GM21528 (cell line): Measurements from ENCODE around the gene BORCS5.

Source experiments
- ATAC-seq: cut with Tn5 transposase; IDR thresholded peaks from one replicate; pipeline ENCODE4 v1.9.1; 2021; ENCODE audit warnings: mild to moderate bottlenecking, moderate library complexity; ENCODE audit not compliant: unreplicated experiment, low FRiP score

BORCS5 gene

DNA sequence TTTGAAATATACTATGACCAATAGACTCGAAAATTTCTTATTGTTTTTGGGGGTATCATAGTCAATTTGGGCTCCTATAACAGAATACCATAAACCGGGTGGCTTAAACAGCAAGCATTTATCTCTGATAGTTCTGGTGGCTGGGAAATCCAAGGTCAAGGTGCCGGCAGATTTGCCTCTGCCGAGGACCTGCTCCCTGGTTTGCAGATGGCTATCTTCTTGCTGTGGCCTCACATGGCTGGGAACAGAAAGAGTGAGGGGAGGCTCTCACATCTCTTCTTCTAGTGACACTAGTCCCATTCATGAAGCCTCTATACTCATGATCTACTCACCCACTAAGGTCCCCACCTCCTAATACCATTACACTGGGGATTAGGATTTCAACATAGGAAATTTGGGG is 70.7 kb downstream of the BORCS5 start:
- no peak for ATAC-seq

DNA sequence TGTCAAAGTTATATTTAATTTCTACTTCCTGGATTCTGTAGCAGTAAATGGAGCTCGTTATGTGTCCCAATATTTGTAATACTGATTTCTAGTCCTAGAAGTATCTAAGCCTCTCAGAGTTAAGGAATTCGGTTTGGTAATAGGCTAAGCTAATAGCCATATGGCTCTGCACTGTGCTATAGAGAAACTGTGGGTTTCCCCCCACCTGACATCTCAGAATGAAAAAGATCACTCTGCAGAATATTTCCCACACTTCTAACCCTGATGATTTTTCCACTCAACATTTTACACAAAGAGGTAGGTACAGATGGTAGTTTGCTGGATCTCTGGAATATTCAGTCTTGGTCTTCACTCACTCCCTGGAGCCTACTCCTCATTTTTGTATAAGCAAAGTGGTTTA is 71.2 kb downstream of the BORCS5 start:
- no peak for ATAC-seq

DNA sequence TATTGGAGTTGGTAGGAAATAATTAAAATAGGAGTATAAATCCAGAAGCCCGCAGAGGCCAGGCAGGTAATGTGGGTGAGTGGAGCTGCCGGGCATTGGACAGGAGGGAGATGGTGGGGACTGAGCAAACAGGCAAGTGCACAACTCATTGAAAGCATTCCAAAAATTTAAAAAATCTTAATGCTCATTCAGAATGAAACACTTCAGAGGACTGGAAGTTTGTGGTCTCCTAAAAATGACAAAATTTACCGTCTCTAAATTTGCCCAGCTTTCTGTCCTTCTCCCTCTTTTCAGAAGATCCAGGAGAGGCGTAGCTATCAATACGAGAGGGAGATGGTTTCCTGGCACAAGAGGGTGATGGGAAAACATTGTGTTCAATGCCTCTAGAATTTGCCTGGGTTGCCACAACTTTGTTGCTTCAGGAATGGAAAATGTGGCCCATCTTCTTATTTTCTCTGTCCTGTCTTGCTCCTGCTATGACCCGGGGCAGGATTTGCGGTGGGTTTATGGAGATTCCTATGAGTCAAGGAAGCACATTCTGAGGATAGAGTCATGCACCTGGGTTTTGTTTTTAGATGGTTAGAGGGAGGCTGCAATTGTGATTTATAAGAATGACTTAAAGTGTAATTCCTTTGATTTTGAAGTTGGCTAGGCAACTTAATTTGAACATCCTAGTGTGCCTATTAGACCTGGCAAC is 72.2 kb downstream of the BORCS5 start:
- no peak for ATAC-seq

DNA sequence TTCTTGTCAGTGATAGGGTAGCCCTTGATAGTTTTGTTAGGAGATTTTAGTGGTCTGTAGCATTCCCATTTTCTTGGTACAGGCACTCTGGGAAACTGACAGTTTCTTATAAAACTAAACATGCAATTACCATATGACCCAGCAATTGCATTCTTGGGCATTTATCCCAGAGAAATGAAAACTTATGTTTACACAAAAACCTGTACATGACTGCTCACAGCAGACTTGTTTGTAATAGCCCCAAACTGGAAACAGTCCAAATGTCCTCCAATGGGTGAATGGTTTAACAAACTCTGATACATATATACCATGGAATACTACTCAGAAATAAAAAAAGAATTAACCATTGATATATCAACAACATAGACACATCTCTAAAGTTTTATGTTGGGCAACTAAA is 75.5 kb downstream of the BORCS5 start:
- no peak for ATAC-seq

GRCh38 chr12:12433203-12433731 is 76.4 kb downstream of the BORCS5 start:
- no peak for ATAC-seq

DNA sequence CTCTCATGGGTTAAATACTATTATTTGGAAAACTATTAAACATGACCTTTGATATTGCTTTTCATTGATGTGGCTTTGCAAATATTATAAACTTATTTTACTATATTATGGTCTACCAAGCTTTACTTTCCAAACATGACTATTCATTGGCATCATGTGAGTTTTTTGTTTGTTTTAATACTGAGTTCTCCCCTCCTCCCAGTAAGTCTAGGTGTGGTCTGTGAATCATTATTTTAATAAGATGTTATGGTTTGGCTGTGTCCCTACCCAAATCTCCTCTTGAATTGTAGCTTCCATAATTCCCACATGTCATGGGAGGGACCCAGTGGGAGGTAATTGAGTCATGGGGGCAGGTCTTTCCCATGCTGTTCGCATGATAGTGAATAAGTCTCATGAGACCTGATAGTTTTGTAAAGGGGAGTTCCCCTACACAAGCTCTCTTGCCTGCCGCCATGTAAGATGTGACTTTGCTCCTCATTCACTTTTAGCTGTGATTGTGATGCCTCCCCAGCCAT is 80.0 kb downstream of the BORCS5 start:
- no peak for ATAC-seq

DNA sequence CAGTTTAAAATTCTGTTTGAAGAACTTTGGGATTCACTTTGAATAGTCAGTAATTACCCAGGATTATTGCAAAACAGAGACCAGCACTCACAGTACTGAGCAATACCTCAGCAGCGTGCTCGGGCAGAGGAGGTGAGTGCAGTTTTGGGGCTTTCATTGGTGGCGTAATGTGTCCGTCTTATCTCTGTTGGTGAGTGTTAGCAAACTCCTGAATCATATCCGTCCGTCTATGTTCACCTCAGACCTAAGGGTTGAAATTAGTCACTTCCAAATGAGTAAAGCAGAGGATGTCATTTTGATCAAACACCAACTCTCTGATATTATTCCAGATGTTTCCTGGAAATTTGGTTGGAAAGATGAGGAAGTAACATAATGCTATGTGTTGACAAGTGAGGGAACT is 82.8 kb downstream of the BORCS5 start:
- ATAC-seq, result no peak

- ATAC-seq, result no peak
Observed at GRCh38 chr12:12440784-12441428, 84.0 kb downstream of the BORCS5 start.

GRCh38 chr12:12441429-12441807 is 84.5 kb downstream of the BORCS5 start:
- no peak for ATAC-seq

DNA sequence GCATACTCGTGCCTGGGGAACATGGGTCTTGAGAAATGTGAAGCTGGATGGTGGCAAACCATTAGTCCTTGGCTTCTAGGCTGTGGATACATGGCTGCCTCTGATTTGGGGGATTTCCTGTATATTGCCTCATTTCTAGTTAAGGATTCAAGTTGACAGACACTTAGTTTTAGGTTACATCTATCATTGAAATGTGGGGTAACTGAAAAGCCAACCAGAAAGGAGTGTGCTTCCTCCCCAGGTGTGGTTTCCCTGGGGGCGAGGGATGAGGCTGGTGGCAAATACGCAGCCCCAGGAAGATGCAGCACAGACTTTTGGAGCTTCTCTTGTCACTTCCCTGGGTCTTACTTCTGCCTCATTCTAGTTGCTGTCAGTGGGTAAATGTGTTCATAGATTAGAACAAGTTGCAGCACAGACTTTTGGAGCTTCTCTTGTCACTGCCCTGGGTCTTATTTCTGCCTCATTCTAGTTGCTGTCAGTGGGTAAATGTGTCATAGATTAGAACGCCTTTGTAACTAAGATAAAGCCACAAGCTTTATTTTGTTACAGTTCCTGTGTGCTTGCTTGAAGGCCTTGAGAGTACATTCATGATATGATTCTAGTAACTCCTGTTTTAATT is 85.1 kb downstream of the BORCS5 start:
- ATAC-seq, result no peak

- no peak for ATAC-seq
Observed at GRCh38 chr12:12442548-12443071, 85.7 kb downstream of the BORCS5 start.

DNA sequence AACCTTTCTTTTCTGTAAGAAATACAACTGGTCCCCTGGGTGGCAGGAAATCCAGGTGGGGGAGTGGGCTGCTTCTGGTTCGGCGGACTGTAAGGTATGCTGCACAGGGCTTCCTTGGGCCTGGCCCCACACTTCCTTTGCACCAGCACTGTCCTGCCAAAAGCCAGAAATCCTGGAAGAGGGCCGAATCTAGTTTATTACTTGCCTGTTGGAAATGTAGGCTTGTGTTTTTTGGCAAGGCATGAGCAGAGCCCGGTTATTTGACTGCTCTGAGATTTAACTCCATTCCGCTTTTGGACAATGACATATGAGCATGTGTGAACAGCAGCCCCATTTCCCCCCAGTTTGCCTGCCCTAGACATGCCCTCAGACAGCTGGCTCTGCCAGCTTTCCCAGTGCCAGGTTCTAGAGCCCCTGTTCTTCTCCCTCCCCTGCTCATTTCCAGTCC is 86.6 kb downstream of the BORCS5 start:
- ATAC-seq, result no peak

- ATAC-seq, result no peak
Observed at GRCh38 chr12:12445165-12445881, 88.4 kb downstream of the BORCS5 start.

DNA sequence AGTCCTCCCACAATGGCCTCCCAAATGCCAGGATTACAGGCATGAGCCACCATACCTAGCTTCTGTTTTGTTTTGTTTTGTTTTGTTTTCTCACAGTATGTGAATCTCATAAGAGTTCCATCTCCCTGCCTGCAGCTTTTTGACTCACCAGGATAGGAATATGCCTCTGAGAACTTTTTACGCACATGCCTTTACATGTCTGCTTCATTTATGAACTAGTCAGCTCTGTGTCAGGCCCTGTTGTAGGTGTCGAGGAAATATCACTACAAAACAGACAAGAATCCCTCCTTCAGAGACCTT is 89.0 kb downstream of the BORCS5 start:
- no peak for ATAC-seq

DNA sequence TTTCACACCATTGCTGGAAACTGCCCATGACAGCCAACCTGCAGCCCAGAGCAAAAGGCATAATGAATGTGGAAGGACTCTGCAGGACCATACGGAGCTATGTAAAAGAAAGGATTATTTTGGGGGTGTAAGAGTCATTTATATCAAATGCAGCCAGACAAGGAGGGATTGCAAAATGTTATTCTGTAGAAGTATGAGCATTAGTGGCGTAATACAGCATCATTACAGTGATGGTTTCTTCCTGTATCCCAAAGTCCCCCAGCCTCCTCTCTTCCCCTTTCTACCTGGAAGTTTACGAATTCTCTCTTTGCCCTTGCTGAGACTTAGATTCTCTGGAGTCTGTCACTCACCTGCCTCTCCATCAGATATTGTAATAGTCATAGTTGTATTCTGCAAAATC is 89.9 kb downstream of the BORCS5 start:
- ATAC-seq, result no peak

- ATAC-seq, result no peak
Observed at GRCh38 chr12:12447236-12447635, 90.4 kb downstream of the BORCS5 start.

- ATAC-seq, result no peak
Observed at GRCh38 chr12:12447837-12448236, 91.0 kb downstream of the BORCS5 start.

- no peak for ATAC-seq
Observed at GRCh38 chr12:12449533-12450025, 92.7 kb downstream of the BORCS5 start.

DNA sequence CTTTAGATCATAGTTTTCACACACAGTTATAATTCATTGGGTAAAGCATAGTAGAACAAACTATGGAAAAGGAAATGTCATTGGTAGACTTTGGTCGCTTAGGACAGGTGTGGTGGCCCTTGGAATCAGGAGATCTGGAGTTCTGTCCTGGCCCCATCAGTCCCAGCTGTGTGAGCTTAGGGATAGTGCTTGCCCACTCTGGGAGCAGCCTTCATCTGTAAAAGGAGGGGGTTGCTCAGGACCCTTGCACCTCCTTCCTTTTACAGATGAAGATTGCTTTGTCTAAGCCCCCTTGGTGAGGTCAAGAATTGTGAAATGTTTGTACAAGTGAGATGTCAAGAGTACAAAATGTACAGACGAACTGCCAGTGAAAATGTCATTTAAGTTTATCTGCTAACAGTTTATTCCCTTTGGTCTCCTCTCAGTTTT is 93.2 kb downstream of the BORCS5 start:
- ATAC-seq, result no peak

GRCh38 chr12:12451098-12451497 is 94.2 kb downstream of the BORCS5 start:
- ATAC-seq, result no peak
